Activated naive CD4-positive, alpha-beta T cell treated with anti-CD3 and anti-CD28 coated beads, Interleukin-2, amount 10 ng/mL, durations not matched to agents 7 days and 5 days (primary cell): ENCODE data around the gene FST.
A peak's percentile ranks its signal among the peaks of the same experiment; 100 is the strongest.

Experiments
- CTCF ChIA-PET: fragments of 350-600 bp; sonication (Branson Sonifier 250); formaldehyde crosslinking; loops from one replicate; lab custom pipeline; 2021; ENCODE audit warnings: antibody characterized with exemption; lab: Charles Lee
- DNase-seq: peaks from one replicate; pipeline ENCODE4 v3.0.0-alpha.2; 2020
- H3K27ac Mint-ChIP-seq: one replicate; pipeline ENCODE4 v1.8.0; 2021; ENCODE audit warnings: mild to moderate bottlenecking, moderate library complexity, mixed read lengths
- H3K27me3 Mint-ChIP-seq: one replicate; pipeline ENCODE4 v1.8.0; 2021; ENCODE audit warnings: mild to moderate bottlenecking, mixed read lengths
- H3K36me3 Mint-ChIP-seq: one replicate; pipeline ENCODE4 v1.8.0; 2021; ENCODE audit warnings: mixed read lengths
- H3K4me1 Mint-ChIP-seq: one replicate; pipeline ENCODE4 v1.8.0; 2021; ENCODE audit warnings: mixed read lengths
- H3K4me3 Mint-ChIP-seq: one replicate; pipeline ENCODE4 v1.8.0; 2021; ENCODE audit warnings: mild to moderate bottlenecking, moderate library complexity, mixed read lengths
- H3K9me3 Mint-ChIP-seq: one replicate; pipeline ENCODE4 v1.8.0; 2021; ENCODE audit warnings: mixed read lengths

Gene FST

GRCh38 chr5:53481159-53481886 lies 894 bp downstream of the FST start:
- Mint-ChIP-seq H3K4me3 (peak overlapping the region; percentile 77), H3K27me3 (peaks cover 80% of the 10 kb centered on the region), H3K9me3 (no peaks in the 10 kb centered on the region), H3K4me1 (peaks cover 40% of the 10 kb centered on the region), H3K36me3 (no peaks in the 10 kb centered on the region), H3K27ac (no peak overlapping the region)
- no peak for DNase-seq
- CTCF ChIA-PET, result interaction anchor here (0.7 kb wide), 1 partner anchor 1135 kb away, joined by 3 read pairs; no protein-coding TSS in a partner anchor

GRCh38 chr5:53481887-53482716 lies 1.7 kb downstream of the FST start:
- peaks cover 79% of the 10 kb centered on the region for H3K27me3 Mint-ChIP-seq

GRCh38 chr5:53482717-53483638 lies 2.5 kb downstream of the FST start:
- H3K4me1 Mint-ChIP-seq, result peaks cover 40% of the 10 kb centered on the region
- no peak overlapping the region for H3K27ac Mint-ChIP-seq
- H3K4me3 Mint-ChIP-seq, result peak overlapping the region; percentile 77
- DNase-seq, result peak; percentile 38
- peaks cover 78% of the 10 kb centered on the region for H3K27me3 Mint-ChIP-seq
- H3K36me3 Mint-ChIP-seq, result no peaks in the 10 kb centered on the region
- CTCF ChIA-PET, result no interaction called here
- no peaks in the 10 kb centered on the region for H3K9me3 Mint-ChIP-seq

More at GRCh38 chr5:53481887-53482716, 1.7 kb downstream of the FST start:
- Mint-ChIP-seq H3K27ac (peak overlapping the region; percentile 75), H3K36me3 (no peaks in the 10 kb centered on the region), H3K4me1 (peaks cover 40% of the 10 kb centered on the region), H3K4me3 (peak overlapping the region; percentile 77), H3K9me3 (no peaks in the 10 kb centered on the region)
- CTCF ChIA-PET, result no interaction called here
- peak; percentile 81 for DNase-seq

GRCh38 chr5:53487436-53487835 lies 7.0 kb downstream of the FST start:
- Mint-ChIP-seq H3K27me3 (peaks cover 38% of the 10 kb centered on the region), H3K4me1 (peaks cover 8% of the 10 kb centered on the region), H3K4me3 (no peak overlapping the region), H3K27ac (no peak overlapping the region), H3K9me3 (no peaks in the 10 kb centered on the region), H3K36me3 (no peaks in the 10 kb centered on the region)
- CTCF ChIA-PET, result interaction anchor here (0.8 kb wide), 1 partner anchor 20 kb away, joined by 4 read pairs; no protein-coding TSS in a partner anchor
- DNase-seq, result no peak

- DNase-seq, result no peak
- CTCF ChIA-PET, result no interaction called here
- H3K36me3 Mint-ChIP-seq, result no peaks in the 10 kb centered on the region
- no peak overlapping the region for H3K4me3 Mint-ChIP-seq
- H3K4me1 Mint-ChIP-seq, result no peaks in the 10 kb centered on the region
- peaks cover 30% of the 10 kb centered on the region for H3K27me3 Mint-ChIP-seq
- no peaks in the 10 kb centered on the region for H3K9me3 Mint-ChIP-seq
- H3K27ac Mint-ChIP-seq, result no peak overlapping the region
These were observed 7.8 kb downstream of the FST start for GRCh38 chr5:53488195-53488722.

GRCh38 chr5:53490747-53491146 lies 10.3 kb downstream of the FST start:
- no peaks in the 10 kb centered on the region for H3K9me3 Mint-ChIP-seq
- CTCF ChIA-PET, result no interaction called here
- H3K36me3 Mint-ChIP-seq, result no peaks in the 10 kb centered on the region
- no peak overlapping the region for H3K27ac Mint-ChIP-seq
- H3K4me3 Mint-ChIP-seq, result no peak overlapping the region
- H3K4me1 Mint-ChIP-seq, result no peaks in the 10 kb centered on the region
- H3K27me3 Mint-ChIP-seq, result peaks cover 13% of the 10 kb centered on the region
- no peak for DNase-seq

GRCh38 chr5:53501054-53501453 lies 20.6 kb downstream of the FST start:
- Mint-ChIP-seq H3K27me3 (peaks cover 11% of the 10 kb centered on the region), H3K27ac (no peak overlapping the region), H3K36me3 (no peaks in the 10 kb centered on the region), H3K4me3 (no peak overlapping the region), H3K9me3 (no peaks in the 10 kb centered on the region), H3K4me1 (no peaks in the 10 kb centered on the region)
- CTCF ChIA-PET, result no interaction called here
- no peak for DNase-seq

- H3K36me3 Mint-ChIP-seq, result no peaks in the 10 kb centered on the region
- H3K9me3 Mint-ChIP-seq, result peaks cover under 1% of the 10 kb centered on the region
- CTCF ChIA-PET, result interaction anchor here (1.0 kb wide), 1 partner anchor 27 kb away, joined by 3 read pairs; no protein-coding TSS in a partner anchor
- DNase-seq, result no peak
- no peak overlapping the region for H3K4me3 Mint-ChIP-seq
- H3K27ac Mint-ChIP-seq, result no peak overlapping the region
- peaks cover 11% of the 10 kb centered on the region for H3K27me3 Mint-ChIP-seq
- no peaks in the 10 kb centered on the region for H3K4me1 Mint-ChIP-seq
These were observed 23.3 kb downstream of the FST start for GRCh38 chr5:53503562-53504218.

- peaks cover 7% of the 10 kb centered on the region for H3K9me3 Mint-ChIP-seq
- H3K4me1 Mint-ChIP-seq, result no peaks in the 10 kb centered on the region
- CTCF ChIA-PET, result no interaction called here
- H3K27ac Mint-ChIP-seq, result no peak overlapping the region
- no peak for DNase-seq
- no peak overlapping the region for H3K4me3 Mint-ChIP-seq
- H3K36me3 Mint-ChIP-seq, result no peaks in the 10 kb centered on the region
- peaks cover 6% of the 10 kb centered on the region for H3K27me3 Mint-ChIP-seq
These were observed 26.6 kb downstream of the FST start for GRCh38 chr5:53507013-53507412.

- CTCF ChIA-PET, result no interaction called here
- peaks cover 13% of the 10 kb centered on the region for H3K27me3 Mint-ChIP-seq
- H3K4me3 Mint-ChIP-seq, result no peak overlapping the region
- no peak for DNase-seq
- H3K9me3 Mint-ChIP-seq, result peaks cover 7% of the 10 kb centered on the region
- H3K4me1 Mint-ChIP-seq, result no peaks in the 10 kb centered on the region
- H3K27ac Mint-ChIP-seq, result no peak overlapping the region
- no peaks in the 10 kb centered on the region for H3K36me3 Mint-ChIP-seq
These were observed 27.7 kb downstream of the FST start for GRCh38 chr5:53508125-53508524.

GRCh38 chr5:53512539-53512938 lies 32.1 kb downstream of the FST start:
- Mint-ChIP-seq H3K4me1 (no peaks in the 10 kb centered on the region), H3K36me3 (no peaks in the 10 kb centered on the region), H3K9me3 (peaks cover 7% of the 10 kb centered on the region), H3K4me3 (no peak overlapping the region), H3K27ac (no peak overlapping the region), H3K27me3 (peaks cover 7% of the 10 kb centered on the region)
- DNase-seq, result no peak
- CTCF ChIA-PET, result no interaction called here

- no peaks in the 10 kb centered on the region for H3K9me3 Mint-ChIP-seq
- H3K4me1 Mint-ChIP-seq, result no peaks in the 10 kb centered on the region
- H3K27ac Mint-ChIP-seq, result no peak overlapping the region
- no peak overlapping the region for H3K4me3 Mint-ChIP-seq
- CTCF ChIA-PET, result no interaction called here
- no peaks in the 10 kb centered on the region for H3K36me3 Mint-ChIP-seq
- H3K27me3 Mint-ChIP-seq, result peaks cover 7% of the 10 kb centered on the region
- DNase-seq, result no peak
These were observed 35.6 kb downstream of the FST start for GRCh38 chr5:53515988-53516387.

- Mint-ChIP-seq H3K4me3 (no peak overlapping the region), H3K36me3 (no peaks in the 10 kb centered on the region), H3K27ac (no peak overlapping the region), H3K4me1 (no peaks in the 10 kb centered on the region), H3K27me3 (no peaks in the 10 kb centered on the region), H3K9me3 (no peaks in the 10 kb centered on the region)
- no peak for DNase-seq
- CTCF ChIA-PET, result no interaction called here
These were observed 40.4 kb downstream of the FST start for GRCh38 chr5:53520813-53521212.
